GM18526 (cell line): Measurements from ENCODE around the gene OSMR.

Experiments
- POLR2A ChIP-seq: IDR thresholded peaks from 3 replicates; pipeline ENCODE4 v1.6.1; 2011; ENCODE audit not compliant: insufficient read length; ENCODE audit errors: extremely low read depth

The OSMR gene

DNA sequence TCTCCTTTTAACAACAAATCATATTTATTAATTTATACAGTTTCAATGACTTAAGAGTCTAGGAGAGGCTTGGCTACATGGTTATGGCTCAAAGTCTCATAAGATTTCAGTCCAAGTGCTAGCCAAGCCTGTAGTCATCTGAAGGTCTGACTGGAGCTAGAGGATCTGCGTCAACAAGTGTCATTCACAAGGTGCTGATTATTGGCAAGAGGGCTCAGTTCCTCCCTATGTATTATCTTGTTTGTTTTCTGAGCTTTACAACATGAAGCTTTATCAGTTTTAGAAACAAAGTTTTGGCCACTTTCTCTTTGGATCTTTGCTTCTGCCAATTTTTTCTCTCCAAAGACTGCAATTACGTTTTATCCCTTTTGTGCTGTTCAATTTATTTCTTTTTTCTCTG, 133.7 kb downstream of the OSMR start:
- no peak for TF ChIP-seq POLR2A
